Ishikawa (cell line): ENCODE measurements around the gene CCDC81.

Experiments used
- CEBPB ChIP-seq: IDR thresholded peaks from 2 replicates; pipeline ENCODE4 v1.6.1; 2012
- CREB1 ChIP-seq: IDR thresholded peaks from 2 replicates; pipeline ENCODE4 v1.6.1; 2012; ENCODE audit warnings: low read depth
- EGR1 ChIP-seq: IDR thresholded peaks from 2 replicates; pipeline ENCODE4 v1.6.1; 2012
- EP300 ChIP-seq: IDR thresholded peaks from 2 replicates; pipeline ENCODE4 v1.6.1; 2012; ENCODE audit warnings: borderline replicate concordance
- FOXM1 ChIP-seq: IDR thresholded peaks from 2 replicates; pipeline ENCODE4 v1.6.1; 2012; ENCODE audit warnings: low read depth, borderline replicate concordance
- MAX ChIP-seq: IDR thresholded peaks from 2 replicates; pipeline ENCODE4 v1.6.1; 2012
- RAD21 ChIP-seq: IDR thresholded peaks from 2 replicates; pipeline ENCODE4 v1.6.1; 2012; ENCODE audit warnings: low read depth
- TAF1 ChIP-seq: IDR thresholded peaks from 2 replicates; pipeline ENCODE4 v1.6.1; 2012; ENCODE audit warnings: low read depth, mild to moderate bottlenecking
- TEAD4 ChIP-seq: IDR thresholded peaks from 2 replicates; pipeline ENCODE4 v1.6.1; 2012
- YY1 ChIP-seq: IDR thresholded peaks from 2 replicates; pipeline ENCODE4 v1.6.1; 2012; ENCODE audit warnings: low read depth
- TF ChIP-seq, protein P1 (sequence below): IDR thresholded peaks from 2 replicates; pipeline ENCODE4 v1.6.1; 2012; ENCODE audit warnings: low read depth, mild to moderate bottlenecking

DNA sequence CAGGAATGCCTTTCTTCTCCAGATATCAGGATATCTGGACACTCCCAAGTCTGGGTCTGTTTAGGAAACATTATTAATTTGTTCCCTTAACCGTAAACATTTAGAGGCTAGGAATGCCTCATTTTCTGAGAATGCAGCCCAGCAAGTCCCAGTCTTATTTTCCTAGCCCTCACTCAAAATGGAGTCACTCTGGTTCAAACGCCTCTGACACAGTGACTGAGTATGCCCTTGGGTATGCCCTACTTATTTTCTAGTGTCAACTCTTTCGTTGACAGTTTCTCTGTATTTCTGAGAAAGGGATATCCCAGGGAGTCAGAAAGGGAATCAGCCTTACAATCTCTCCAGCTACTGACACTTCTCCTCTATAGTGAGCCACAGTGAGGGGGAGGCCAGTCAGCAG is 16.0 kb upstream of the CCDC81 start:
- TF ChIP-seq FOXM1 (no peak), CEBPB (no peak), MAX (no peak), TEAD4 (no peak), YY1 (no peak), TAF1 (no peak), CREB1 (no peak), EGR1 (no peak), EP300 (no peak), RAD21 (no peak)
- TF ChIP-seq, protein P1, sequence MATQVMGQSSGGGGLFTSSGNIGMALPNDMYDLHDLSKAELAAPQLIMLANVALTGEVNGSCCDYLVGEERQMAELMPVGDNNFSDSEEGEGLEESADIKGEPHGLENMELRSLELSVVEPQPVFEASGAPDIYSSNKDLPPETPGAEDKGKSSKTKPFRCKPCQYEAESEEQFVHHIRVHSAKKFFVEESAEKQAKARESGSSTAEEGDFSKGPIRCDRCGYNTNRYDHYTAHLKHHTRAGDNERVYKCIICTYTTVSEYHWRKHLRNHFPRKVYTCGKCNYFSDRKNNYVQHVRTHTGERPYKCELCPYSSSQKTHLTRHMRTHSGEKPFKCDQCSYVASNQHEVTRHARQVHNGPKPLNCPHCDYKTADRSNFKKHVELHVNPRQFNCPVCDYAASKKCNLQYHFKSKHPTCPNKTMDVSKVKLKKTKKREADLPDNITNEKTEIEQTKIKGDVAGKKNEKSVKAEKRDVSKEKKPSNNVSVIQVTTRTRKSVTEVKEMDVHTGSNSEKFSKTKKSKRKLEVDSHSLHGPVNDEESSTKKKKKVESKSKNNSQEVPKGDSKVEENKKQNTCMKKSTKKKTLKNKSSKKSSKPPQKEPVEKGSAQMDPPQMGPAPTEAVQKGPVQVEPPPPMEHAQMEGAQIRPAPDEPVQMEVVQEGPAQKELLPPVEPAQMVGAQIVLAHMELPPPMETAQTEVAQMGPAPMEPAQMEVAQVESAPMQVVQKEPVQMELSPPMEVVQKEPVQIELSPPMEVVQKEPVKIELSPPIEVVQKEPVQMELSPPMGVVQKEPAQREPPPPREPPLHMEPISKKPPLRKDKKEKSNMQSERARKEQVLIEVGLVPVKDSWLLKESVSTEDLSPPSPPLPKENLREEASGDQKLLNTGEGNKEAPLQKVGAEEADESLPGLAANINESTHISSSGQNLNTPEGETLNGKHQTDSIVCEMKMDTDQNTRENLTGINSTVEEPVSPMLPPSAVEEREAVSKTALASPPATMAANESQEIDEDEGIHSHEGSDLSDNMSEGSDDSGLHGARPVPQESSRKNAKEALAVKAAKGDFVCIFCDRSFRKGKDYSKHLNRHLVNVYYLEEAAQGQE = no peak
